Right lobe of liver (tissue), 4 donors: Measurements from ENCODE around the gene DDI2.

ENCODE experiments used
- CTCF ChIP-seq, 4 donors: fragments of 200-600 bp in 3 of 4; fragments of 450-650 bp in 1 of 4; IDR thresholded peaks; one replicate each; pipeline versions ENCODE4 v1.5.1 to v1.8.0; 2016 to 2022; ENCODE audit warnings: antibody characterized with exemption in 4 of 4, mild to moderate bottlenecking in 2 of 4
- POLR2A ChIP-seq: fragments of 450-650 bp; IDR thresholded peaks from one replicate; pipeline ENCODE4 v1.6.1; 2017; ENCODE audit warnings: antibody characterized with exemption, mild to moderate bottlenecking
- donor health status: DM: no; HTN: no; CAD: no.
- donor health status: DM: no; HTN: no; CAD: no.
- donor health status: DM: no; HTN: yes; CAD: no.

GRCh38 chr1:15682936-15683341 lies 65.7 kb downstream of the DDI2 start:
- TF ChIP-seq CTCF (IDR thresholded peaks at IDR 0.05) (no peak), POLR2A (no peak)
